Astrocyte of the cerebellum (primary cell): Measurements from ENCODE around the gene THSD4.
"Not testable (repeated sequence)": the region's sequence is repeated elsewhere in the genome, so short reads cannot be mapped to it uniquely, and the experiment has no call there.

Experiments used
- DNase-seq: peaks from one replicate; pipeline ENCODE4 v3.0.0-alpha.2; 2011; ENCODE audit warnings: low read depth
- H3K4me3 ChIP-seq: 2 replicates; pipeline ENCODE4 v1.5.1; 2011; ENCODE audit warnings: mild to moderate bottlenecking, low read depth, low read length, moderate library complexity
- in situ Hi-C: cut with HindIII; loops from 2 replicates; pipeline ENCODE4 v1.10.0; 2017; ENCODE audit warnings: low sequenced_read_pairs
- TF ChIP-seq, protein P1 (sequence below): IDR thresholded peaks from 2 replicates; pipeline ENCODE4 v1.5.1; 2012; ENCODE audit warnings: low read length, low read depth, moderate library complexity, mild to moderate bottlenecking; ENCODE audit errors: missing control alignments

Gene THSD4

DNA sequence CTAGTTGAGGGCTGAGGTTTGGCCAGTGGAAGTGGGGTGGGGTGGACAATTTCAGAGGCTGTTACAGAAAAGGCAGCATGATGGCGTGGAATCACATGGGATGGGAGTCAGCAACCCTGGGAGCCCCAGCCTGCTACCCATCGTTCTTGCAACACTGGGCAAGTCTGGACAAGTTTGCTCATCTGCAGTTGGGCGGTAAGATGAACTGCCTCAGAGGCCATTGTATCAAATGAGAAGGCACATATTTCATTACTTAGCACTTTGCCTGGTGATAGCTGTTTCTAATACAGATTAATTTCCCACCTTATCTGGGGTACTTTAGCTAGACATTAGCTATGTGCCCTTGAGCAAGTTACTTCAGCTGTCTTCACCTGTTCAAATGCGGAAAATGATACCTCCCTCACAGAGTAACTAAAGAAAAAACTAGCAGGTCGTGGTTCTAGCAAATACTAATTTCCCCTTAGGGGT, 248.9 kb downstream of the THSD4 start:
- in situ Hi-C loops = no loop called here
- H3K4me3 ChIP-seq = no peak overlapping the region
- TF ChIP-seq, protein P1, sequence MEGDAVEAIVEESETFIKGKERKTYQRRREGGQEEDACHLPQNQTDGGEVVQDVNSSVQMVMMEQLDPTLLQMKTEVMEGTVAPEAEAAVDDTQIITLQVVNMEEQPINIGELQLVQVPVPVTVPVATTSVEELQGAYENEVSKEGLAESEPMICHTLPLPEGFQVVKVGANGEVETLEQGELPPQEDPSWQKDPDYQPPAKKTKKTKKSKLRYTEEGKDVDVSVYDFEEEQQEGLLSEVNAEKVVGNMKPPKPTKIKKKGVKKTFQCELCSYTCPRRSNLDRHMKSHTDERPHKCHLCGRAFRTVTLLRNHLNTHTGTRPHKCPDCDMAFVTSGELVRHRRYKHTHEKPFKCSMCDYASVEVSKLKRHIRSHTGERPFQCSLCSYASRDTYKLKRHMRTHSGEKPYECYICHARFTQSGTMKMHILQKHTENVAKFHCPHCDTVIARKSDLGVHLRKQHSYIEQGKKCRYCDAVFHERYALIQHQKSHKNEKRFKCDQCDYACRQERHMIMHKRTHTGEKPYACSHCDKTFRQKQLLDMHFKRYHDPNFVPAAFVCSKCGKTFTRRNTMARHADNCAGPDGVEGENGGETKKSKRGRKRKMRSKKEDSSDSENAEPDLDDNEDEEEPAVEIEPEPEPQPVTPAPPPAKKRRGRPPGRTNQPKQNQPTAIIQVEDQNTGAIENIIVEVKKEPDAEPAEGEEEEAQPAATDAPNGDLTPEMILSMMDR = no peak
- DNase-seq = no peak

DNA sequence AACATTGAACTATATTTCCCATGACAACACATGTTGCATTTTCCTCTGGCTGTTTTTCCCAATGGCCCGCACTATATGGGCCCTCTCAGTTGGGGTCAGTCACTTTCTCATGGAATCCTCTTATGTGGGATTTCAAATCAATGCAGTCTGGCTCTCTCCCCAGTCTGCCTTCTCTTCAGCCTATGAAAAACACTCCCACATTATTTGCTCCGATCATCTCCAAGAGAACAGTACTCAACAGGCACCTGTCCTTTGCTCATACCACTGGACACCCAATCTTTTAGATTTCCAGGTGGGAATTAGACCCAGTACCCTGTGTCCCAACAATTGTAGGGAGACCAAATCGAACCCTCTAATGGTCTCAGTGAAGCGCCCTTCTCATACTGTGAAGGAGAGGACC, 251.3 kb downstream of the THSD4 start:
- TF ChIP-seq, protein P1 = no peak
- H3K4me3 ChIP-seq = no peak overlapping the region
- DNase-seq = no peak
- in situ Hi-C loops = no loop called here

DNA sequence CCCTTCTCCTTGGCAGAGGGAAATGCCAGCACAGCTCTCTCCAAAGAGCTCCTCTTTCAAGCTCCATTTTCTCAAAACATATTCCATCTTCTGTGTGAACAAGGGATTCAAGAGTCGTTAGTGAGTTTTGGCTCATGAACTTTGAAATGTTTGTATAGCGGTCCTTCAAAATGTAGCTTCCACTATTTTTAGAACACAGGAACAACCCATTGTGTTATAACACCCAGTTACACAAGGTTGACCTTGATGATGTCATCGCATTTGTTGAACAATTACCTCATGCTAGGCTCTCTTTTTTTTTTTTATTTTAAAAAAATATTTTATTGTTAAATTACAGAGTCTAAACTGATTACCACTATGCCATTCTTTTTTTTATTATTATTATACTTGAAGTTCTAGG, 251.7 kb downstream of the THSD4 start:
- no peak for DNase-seq
- TF ChIP-seq, protein P1 = no peak
- in situ Hi-C loops = no loop called here
- H3K4me3 ChIP-seq = no peak overlapping the region

DNA sequence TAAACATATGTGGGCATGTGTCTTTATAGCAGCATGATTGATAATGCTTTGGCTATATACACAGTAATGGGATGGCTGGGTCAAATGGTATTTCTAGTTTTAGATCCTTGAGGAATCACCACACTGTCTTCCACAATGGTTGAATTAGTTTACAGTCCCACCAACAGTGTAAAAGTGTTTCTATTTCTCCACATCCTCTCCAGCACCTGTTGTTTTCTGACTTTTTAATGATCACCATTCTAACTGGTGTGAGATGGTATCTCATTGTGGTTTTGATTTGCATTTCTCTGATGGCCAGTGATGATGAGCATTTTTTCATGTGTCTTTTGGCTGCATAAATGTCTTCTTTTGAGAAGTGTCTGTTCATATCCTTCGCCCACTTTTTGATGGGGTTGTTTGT, 252.5 kb downstream of the THSD4 start:
- H3K4me3 ChIP-seq, in situ Hi-C loops, DNase-seq: not testable (repeated sequence)

DNA sequence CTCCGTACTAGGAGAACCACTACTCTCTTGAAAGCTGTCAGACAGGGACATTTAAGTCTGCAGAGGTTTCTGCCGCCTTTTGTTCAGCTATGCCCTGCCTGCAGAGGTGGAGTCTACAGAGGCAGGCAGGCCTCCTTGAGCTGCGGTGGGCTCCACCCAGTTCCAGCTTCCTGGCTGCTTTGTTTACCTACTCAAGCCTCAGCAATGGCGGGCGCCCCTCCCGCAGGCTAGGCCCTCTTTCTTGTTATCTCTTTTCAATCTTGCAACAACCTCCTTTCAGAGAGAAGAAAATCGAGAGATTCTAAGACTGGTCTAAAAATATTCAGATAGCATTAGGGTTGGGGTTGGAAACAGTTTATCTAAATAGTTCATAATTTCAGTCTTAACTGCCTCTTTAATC, 257.5 kb downstream of the THSD4 start:
- not testable (repeated sequence) for H3K4me3 ChIP-seq, DNase-seq

DNA sequence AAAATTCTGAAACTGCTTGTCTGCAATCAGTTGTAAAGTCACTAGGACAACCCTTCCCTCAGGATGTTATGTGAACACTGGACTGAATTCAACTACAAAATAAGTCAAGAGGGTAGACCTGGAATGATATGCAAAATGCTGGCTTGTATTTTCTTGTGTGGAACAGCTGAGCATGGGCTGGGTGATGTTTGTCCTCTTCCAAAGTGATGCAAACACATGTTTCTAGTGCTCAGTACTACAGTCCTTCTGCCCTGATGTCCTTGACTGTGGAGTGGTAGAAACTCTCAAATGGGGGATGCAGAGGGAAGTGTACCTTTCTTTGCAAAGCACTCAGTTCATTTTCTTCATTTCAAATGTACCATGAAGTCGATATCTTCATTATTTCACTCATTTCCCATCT, 258.6 kb downstream of the THSD4 start:
- H3K4me3 ChIP-seq = no peak overlapping the region
- TF ChIP-seq, protein P1 = no peak
- in situ Hi-C loops = no loop called here
- no peak for DNase-seq

More for the DNA sequence above, 257.5 kb downstream of the THSD4 start:
- in situ Hi-C loops = not testable (repeated sequence)

DNA sequence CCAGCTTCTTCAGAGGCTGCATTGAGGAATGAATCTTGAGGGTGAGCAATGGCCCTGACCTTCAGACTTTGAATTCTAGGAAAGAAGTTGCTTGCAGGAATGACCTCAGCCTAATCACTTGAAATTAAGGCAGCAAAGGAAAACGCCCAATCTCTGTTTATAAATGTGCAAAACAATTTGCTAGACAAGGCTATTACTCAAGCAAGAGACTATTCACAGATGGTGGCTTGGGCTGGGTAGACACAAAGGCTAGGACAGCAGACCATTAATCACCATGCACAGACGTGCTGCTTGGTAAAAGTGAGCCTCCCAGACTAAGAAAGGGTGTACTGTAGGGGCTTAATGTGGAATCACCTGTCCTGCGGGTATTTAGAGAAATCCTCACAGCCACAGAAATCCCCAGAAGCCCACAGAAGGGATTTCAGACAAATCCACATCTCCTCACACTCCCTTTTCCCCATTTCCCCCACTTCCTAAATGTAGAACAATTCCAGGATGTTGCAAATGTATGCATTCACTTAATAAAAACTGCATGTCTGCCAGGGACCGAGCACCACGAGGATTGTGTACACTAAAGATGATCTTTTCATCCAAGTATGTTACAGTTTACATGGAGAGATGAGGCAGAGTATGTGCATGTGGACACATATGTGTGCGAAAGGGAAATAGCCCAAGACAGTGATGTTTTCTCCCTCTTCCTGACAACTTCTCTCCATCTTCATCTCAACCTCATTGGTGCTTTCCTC, 259.5 kb downstream of the THSD4 start:
- no peak overlapping the region for H3K4me3 ChIP-seq
- in situ Hi-C loops = no loop called here
- TF ChIP-seq, protein P1 = no peak
- DNase-seq = no peak
